ENCODE data around the gene KLHDC8B.

Gene KLHDC8B

DNA sequence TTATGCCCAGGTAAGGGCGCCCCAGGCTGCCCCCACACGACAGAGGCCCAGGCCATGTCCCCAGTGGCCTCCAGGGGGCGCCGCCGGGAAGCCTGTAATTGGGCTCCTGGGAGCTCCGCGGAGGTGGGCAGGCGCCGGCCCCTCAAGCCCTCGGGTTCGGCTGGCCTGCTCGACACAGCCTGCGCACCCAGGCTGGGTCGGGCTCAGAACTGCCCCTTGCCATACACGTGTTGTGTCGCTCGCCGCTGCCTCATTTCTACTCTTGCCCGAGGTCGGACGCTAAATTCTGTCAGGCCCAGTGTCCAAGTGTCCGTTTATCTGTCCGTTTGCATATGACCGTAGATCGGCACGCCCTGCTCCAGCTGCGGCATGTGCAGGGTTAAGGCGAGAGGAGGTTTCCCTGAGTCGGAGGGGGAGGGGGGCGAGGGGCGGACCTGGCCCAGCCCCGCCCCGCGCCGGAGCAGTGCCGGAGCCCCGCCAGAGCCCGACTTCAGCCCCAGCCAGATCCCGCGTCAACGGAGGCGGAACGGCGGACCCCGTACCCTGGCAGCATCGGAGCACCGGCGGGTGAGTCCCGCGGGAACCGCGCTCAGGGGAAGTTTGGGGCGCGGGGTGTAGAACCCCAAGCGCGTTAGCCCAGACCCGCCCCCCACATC, at the start of gene KLHDC8B:
Gene KLHDC8B (plus strand): TSS at position 480 of the 656 bp plus-strand sequence. CDS start 1,172 bp downstream, outside the sequence.
- peak; percentile 97 for TF ChIP-seq CTCF (conservative IDR thresholded peaks at IDR 0.05)
- H3K27ac ChIP-seq: peak within 1 kb of the TSS; percentile 80

DNA sequence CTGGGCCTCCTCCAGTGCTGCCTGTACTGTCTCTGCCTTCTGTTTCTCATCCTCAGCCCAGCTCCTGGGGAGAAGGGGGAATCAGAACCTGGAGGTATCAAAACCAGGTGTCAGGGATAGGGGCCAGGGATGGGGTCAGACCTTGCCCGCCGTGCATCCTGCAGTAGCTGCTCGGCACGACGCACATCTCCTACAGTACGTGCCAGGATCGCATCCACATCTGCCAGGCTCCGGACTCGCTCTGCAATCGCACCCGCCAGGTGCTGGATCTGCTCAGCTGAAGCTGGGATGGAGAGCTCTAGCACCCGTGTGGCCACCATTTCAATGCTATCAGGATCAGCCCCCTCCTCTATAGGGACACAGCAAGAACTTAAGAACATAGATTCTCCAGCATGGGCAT, 49.4 kb upstream of the KLHDC8B start:
- peak overlapping the region; percentile 98 for H3K27ac ChIP-seq
- no peak for TF ChIP-seq CTCF (conservative IDR thresholded peaks at IDR 0.05)

GRCh38 chr3:49122451-49122850, 48.9 kb upstream of the KLHDC8B start:
- H3K27ac ChIP-seq: 0 out of 2 replicates have a peak overlapping the region, but pooled peaks have one; percentile 98
- TF ChIP-seq CTCF (conservative IDR thresholded peaks at IDR 0.05): no peak

- H3K27ac ChIP-seq: no peak overlapping the region
- TF ChIP-seq CTCF (conservative IDR thresholded peaks at IDR 0.05): no peak
Observed at GRCh38 chr3:49122886-49123545, 48.4 kb upstream of the KLHDC8B start.

DNA sequence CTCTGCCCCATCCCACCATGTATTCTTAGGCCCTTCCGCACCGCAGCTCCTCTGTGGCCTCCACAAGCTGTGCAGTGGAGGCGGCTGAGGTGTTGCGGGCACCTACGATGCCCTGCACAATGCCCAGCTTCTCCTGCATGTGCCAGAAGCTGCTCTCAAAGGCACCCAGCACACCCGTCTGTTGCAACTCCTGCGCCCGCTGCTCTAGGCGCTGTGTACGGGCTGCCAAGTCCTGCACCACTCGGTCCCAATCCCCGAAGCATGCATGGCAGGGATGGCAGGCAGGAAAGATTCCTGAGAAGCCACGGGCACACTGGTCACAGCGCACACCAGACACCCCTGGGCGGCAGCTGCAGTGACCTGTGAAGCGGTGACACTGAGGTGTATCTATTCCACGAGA, 47.7 kb upstream of the KLHDC8B start:
- no peak for TF ChIP-seq CTCF (conservative IDR thresholded peaks at IDR 0.05)
- H3K27ac ChIP-seq: no peak overlapping the region

GRCh38 chr3:49124203-49124602, 47.2 kb upstream of the KLHDC8B start:
- no peak overlapping the region for H3K27ac ChIP-seq
- TF ChIP-seq CTCF (conservative IDR thresholded peaks at IDR 0.05): no peak

DNA sequence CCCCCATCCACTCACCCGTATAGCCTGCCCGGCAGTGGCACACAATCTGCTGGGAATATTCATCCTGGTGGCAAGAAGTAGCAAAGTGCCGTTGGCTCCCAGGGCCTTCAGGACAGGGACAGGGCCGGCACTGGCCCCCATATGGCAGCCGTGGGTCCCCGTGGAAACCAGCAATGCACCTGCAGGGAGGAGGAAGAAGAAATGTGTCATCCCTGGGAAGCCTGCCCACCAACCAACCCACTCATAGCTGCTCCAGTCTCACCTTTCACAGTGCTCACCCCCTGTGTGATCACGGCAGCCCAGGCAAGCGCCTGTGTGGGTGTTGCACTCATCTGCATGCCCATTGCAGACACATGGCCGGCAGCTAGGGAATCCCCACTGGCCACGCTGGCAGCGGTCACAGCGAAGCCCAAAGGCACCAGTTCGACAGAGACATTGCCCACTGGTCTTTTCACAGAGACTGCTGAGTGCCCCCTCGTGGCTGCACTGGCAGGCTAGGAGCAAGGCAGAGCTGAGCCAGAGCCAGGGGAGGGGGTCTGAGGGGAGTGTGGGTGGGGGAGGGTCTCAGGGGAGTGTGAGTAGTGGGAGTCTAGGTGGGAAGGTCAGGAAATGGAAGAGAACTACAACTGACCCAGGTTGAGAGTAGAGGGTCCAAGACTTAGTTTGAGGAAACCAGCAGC, 46.3 kb upstream of the KLHDC8B start:
- H3K27ac ChIP-seq: no peak overlapping the region
- TF ChIP-seq CTCF (conservative IDR thresholded peaks at IDR 0.05): 0 out of 2 replicates have a peak, but pooled peaks have one; percentile 27
